Effector memory CD4-positive, alpha-beta T cell (primary cell): ENCODE measurements around the gene QDPR.
"Not testable (repeated sequence)": the region's sequence is repeated elsewhere in the genome, so short reads cannot be mapped to it uniquely, and the experiment has no call there.

ENCODE experiments used
- DNase-seq, 3 donors: peaks; one replicate each; pipeline ENCODE4 v3.0.0-alpha.2; 2020
- H3K27ac ChIP-seq: 2 replicates; pipeline ENCODE4 v1.7.0; 2013; ENCODE audit warnings: mild to moderate bottlenecking, low read length, moderate library complexity; ENCODE audit not compliant: insufficient read depth, poor library complexity, severe bottlenecking
- H3K27me3 ChIP-seq: replicated peaks from 2 replicates; pipeline ENCODE4 v1.7.0; 2013; ENCODE audit warnings: mild to moderate bottlenecking, low read length; ENCODE audit not compliant: insufficient read depth, control insufficient read depth, poor library complexity, severe bottlenecking
- H3K36me3 ChIP-seq: 2 replicates; pipeline ENCODE4 v1.7.0; 2013; ENCODE audit warnings: mild to moderate bottlenecking, low read length, moderate library complexity; ENCODE audit not compliant: control insufficient read depth, insufficient read depth
- H3K4me1 ChIP-seq: 2 replicates; pipeline ENCODE4 v1.7.0; 2013; ENCODE audit warnings: low read length, mild to moderate bottlenecking; ENCODE audit not compliant: control insufficient read depth, insufficient read depth, poor library complexity, severe bottlenecking
- H3K4me3 ChIP-seq: 2 replicates; pipeline ENCODE4 v1.7.0; 2013; ENCODE audit warnings: low read length, low read depth, mild to moderate bottlenecking; ENCODE audit not compliant: insufficient read depth, poor library complexity, severe bottlenecking
- H3K9me3 ChIP-seq: 2 replicates; pipeline ENCODE4 v1.7.0; 2013; ENCODE audit warnings: mild to moderate bottlenecking, low read length, moderate library complexity; ENCODE audit not compliant: control insufficient read depth

QDPR gene

GRCh38 chr4:17550549-17550948 is 38.7 kb upstream of the QDPR start:
- no peak for DNase-seq
- H3K4me3 ChIP-seq = no peak overlapping the region
- H3K4me1 ChIP-seq = no peaks in the 10 kb centered on the region
- H3K27ac ChIP-seq = no peak overlapping the region
- no peaks in the 10 kb centered on the region for H3K27me3 ChIP-seq
- H3K9me3 ChIP-seq = no peaks in the 10 kb centered on the region
- no peaks in the 10 kb centered on the region for H3K36me3 ChIP-seq

GRCh38 chr4:17546678-17547077 is 34.8 kb upstream of the QDPR start:
- H3K9me3 ChIP-seq = no peaks in the 10 kb centered on the region
- H3K4me1 ChIP-seq = no peaks in the 10 kb centered on the region
- no peak overlapping the region for H3K4me3 ChIP-seq
- no peak overlapping the region for H3K27ac ChIP-seq
- no peaks in the 10 kb centered on the region for H3K36me3 ChIP-seq
- DNase-seq = no peak
- no peaks in the 10 kb centered on the region for H3K27me3 ChIP-seq

DNA sequence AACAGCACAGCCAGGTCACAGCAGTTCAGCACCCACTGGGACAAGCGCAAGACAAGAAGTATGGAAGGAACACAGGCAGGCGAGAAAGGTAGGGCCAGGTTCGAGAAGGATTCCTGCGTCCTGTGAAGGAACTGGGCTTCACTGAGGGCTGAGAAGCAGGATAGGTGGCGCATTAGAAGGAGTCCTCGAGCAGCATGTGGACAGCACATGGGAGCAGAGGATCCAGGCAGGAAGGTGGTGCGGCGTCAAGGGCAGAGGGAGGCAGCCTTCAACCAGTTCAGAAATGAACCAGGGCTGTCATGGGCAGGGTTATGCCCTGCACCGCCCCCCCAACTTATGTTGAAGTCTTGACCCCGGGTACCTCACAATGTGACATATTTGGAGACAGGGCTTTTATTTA is 34.3 kb upstream of the QDPR start:
- no peaks in the 10 kb centered on the region for H3K9me3 ChIP-seq
- H3K4me1 ChIP-seq = no peaks in the 10 kb centered on the region
- DNase-seq = no peak
- no peaks in the 10 kb centered on the region for H3K36me3 ChIP-seq
- no peak overlapping the region for H3K4me3 ChIP-seq
- H3K27me3 ChIP-seq = no peaks in the 10 kb centered on the region
- no peak overlapping the region for H3K27ac ChIP-seq

DNA sequence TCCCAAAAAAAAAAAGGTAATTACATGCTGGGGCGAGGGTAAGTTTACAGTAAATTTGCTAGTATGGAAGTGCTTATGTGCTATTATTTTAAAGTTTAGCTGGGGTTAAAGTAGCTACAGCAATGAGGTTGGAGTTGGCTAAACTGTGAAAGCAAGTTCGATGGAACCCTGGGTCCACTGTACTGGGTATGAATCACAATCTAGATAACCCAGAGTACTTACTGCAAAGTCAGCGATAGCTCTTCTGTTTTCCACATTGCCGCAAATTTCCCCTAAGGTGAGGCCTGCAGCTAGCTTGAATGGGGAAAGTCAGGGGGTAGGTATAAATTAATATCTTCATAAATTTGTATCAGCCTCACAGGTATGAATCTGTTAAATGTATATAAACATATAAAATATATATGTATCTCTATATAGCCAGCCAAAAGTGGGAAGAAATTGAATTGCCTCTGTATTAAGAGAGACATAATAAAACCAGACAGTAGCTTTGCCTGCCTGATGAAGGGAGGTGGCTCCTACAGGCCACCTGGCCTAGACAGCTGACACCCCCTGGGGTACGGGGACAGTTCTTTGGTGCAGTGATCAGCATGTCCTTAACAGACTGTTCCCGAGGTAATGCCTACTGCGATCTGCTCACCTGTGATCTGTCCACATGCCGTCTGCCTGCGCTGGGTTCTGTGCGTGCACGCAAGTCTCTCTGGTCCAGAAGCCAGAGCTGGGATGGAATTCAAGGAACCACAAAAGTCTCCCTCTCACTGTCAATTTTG is 33.7 kb upstream of the QDPR start:
- Histone ChIP-seq H3K36me3 (no peaks in the 10 kb centered on the region), H3K27me3 (no peaks in the 10 kb centered on the region), H3K4me1 (no peaks in the 10 kb centered on the region), H3K4me3 (no peak overlapping the region), H3K9me3 (no peaks in the 10 kb centered on the region), H3K27ac (no peak overlapping the region)
- DNase-seq = no peak

GRCh38 chr4:17544831-17545234 is 32.9 kb upstream of the QDPR start:
- Histone ChIP-seq H3K36me3 (no peaks in the 10 kb centered on the region), H3K4me1 (no peaks in the 10 kb centered on the region), H3K4me3 (no peak overlapping the region), H3K27ac (no peak overlapping the region), H3K9me3 (no peaks in the 10 kb centered on the region), H3K27me3 (no peaks in the 10 kb centered on the region)
- no peak for DNase-seq

DNA sequence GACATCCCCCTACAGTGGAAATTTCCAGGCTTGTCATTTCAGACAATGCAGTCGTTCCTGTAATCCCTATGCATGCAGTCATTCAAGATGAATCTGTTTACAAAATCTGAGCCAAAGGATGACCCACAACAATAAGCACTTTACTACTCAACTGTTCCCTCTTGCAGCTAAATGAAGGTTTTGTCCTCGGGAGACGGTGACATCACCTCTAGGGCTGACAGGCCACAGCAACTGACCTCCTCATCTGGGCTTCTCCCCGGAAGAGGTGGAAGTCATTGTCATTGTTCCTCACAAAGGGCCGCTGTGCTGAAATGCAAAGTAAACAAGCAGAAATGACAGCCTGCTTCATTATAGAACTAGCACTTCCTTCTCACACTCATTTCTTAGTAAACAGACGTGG is 32.3 kb upstream of the QDPR start:
- H3K4me1 ChIP-seq = no peaks in the 10 kb centered on the region
- no peaks in the 10 kb centered on the region for H3K9me3 ChIP-seq
- no peaks in the 10 kb centered on the region for H3K36me3 ChIP-seq
- H3K4me3 ChIP-seq = no peak overlapping the region
- no peak for DNase-seq
- no peaks in the 10 kb centered on the region for H3K27me3 ChIP-seq
- H3K27ac ChIP-seq = no peak overlapping the region

GRCh38 chr4:17537060-17537459 is 25.2 kb upstream of the QDPR start:
- H3K27ac ChIP-seq, DNase-seq, H3K4me3 ChIP-seq, H3K27me3 ChIP-seq, H3K36me3 ChIP-seq, H3K9me3 ChIP-seq, H3K4me1 ChIP-seq: not testable (repeated sequence)

DNA sequence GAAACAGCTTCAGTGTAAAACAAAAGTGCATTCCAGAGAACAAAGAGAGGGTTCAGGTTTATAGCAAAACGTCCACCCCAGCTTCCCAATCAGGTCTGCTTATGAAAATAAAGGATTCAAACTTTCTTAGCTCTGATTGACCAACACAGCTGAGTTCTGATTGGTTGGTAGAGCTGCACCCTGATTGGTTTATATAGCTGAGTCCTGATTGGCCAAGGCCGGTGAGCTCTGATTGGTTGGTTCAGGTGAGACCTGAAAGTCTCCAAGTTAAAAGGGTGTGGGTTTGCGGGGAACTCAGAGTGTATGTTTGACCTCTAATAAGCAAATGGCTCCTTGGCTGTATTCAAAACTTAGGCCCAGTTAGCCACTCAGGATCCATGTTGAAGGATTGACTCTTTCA is 24.0 kb upstream of the QDPR start:
- DNase-seq = no peak
- Histone ChIP-seq H3K27ac (no peak overlapping the region), H3K4me1 (no peaks in the 10 kb centered on the region), H3K36me3 (no peaks in the 10 kb centered on the region), H3K4me3 (no peak overlapping the region), H3K27me3 (no peaks in the 10 kb centered on the region), H3K9me3 (no peaks in the 10 kb centered on the region)

- no peak overlapping the region for H3K4me3 ChIP-seq
- no peaks in the 10 kb centered on the region for H3K9me3 ChIP-seq
- no peak for DNase-seq
- H3K4me1 ChIP-seq = no peaks in the 10 kb centered on the region
- H3K27me3 ChIP-seq = no peaks in the 10 kb centered on the region
- no peaks in the 10 kb centered on the region for H3K36me3 ChIP-seq
- H3K27ac ChIP-seq = no peak overlapping the region
These were observed 23.4 kb upstream of the QDPR start for GRCh38 chr4:17535242-17535641.

GRCh38 chr4:17534705-17535104 is 22.8 kb upstream of the QDPR start:
- no peaks in the 10 kb centered on the region for H3K4me1 ChIP-seq
- no peak overlapping the region for H3K27ac ChIP-seq
- H3K4me3 ChIP-seq = no peak overlapping the region
- H3K9me3 ChIP-seq = no peaks in the 10 kb centered on the region
- no peaks in the 10 kb centered on the region for H3K27me3 ChIP-seq
- no peak for DNase-seq
- no peaks in the 10 kb centered on the region for H3K36me3 ChIP-seq
